HepG2 (cell line): ENCODE results near the gene PGS1. TPM values are rescaled to one million over a fixed set of nuclear protein-coding genes. Genes with fewer than 3 reads are reported as not detected.

Experiments
- ATAC-seq: fragments of 200-7000 bp; cut with Tn5 transposase; 3 replicates; pipeline ENCODE4 v1.9.1; 2020; ENCODE audit warnings: mild to moderate bottlenecking, moderate library complexity
- BruUV-seq: library from RNA; stranded (reverse); fragments of 400-500 nt; replicated peaks from 2 replicates; lab custom pipeline; 2021; lab: Mats Ljungman, UMichigan
- CTCF ChIA-PET: fragments of 300-600 bp; formaldehyde crosslinking; extraction: SDS; loops from one replicate; lab custom pipeline; 2021; ENCODE audit warnings: low total read pairs, inconsistent platforms, low intra/inter-chr PET ratio; lab: Yijun Ruan, JAX
- POLR2A ChIA-PET: fragments of 350-600 bp; sonication (Branson Sonifier 250); formaldehyde crosslinking; loops from one replicate; lab custom pipeline; 2020; ENCODE audit warnings: antibody characterized with exemption, inconsistent platforms; lab: Yijun Ruan, JAX
- DNase-seq: peaks from one replicate; pipeline ENCODE4 v3.0.0-alpha.2; 2015; ENCODE audit warnings: low spot score
- FAIRE-seq: peaks from 3 replicates; lab custom pipeline; 2011; peaks lifted over from hg19 to GRCh38; lab: Jason Lieb, UNC
- H2AFZ ChIP-seq: one replicate; pipeline ENCODE4 v1.6.1; 2011; ENCODE audit warnings: low read length, inconsistent platforms
- H3K27ac ChIP-seq: fragments of 300-600 bp; 3 replicates; pipeline ENCODE4 v1.8.0; 2011; ENCODE audit warnings: mixed run types, mild to moderate bottlenecking, mixed read lengths, low read length, inconsistent platforms; ENCODE audit not compliant: insufficient read depth; ENCODE audit errors: extremely low read length
- H3K27me3 ChIP-seq, 2 experiments: fragments of 200-600 bp in 1 of 2; 2 replicates in 1 of 2; 3 replicates in 1 of 2; pipeline versions ENCODE4 v1.6.0 to v1.8.0; 2011; ENCODE audit warnings: low read length in 2 of 2, mild to moderate bottlenecking in 2 of 2, moderate library complexity in 2 of 2, inconsistent platforms in 1 of 2; ENCODE audit not compliant: insufficient read depth in 2 of 2, control insufficient read depth in 1 of 2
- H3K36me3 ChIP-seq, 2 experiments: fragments of 200-600 bp in 1 of 2; replicated peaks in 1 of 2; 2 replicates in 1 of 2; 3 replicates in 1 of 2; pipeline versions ENCODE4 v1.5.1 to v1.8.0; 2011; ENCODE audit warnings: low read length in 2 of 2, inconsistent platforms in 1 of 2; ENCODE audit not compliant: insufficient read depth in 2 of 2, control insufficient read depth in 1 of 2
- H3K4me1 ChIP-seq: 2 replicates; pipeline ENCODE4 v1.5.1; 2012; ENCODE audit warnings: low read length, inconsistent platforms; ENCODE audit not compliant: insufficient read depth
- H3K4me2 ChIP-seq: 2 replicates; pipeline ENCODE4 v1.6.0; 2011; ENCODE audit warnings: low read depth, low read length, inconsistent platforms
- H3K4me3 ChIP-seq, 3 experiments: fragments of 200-600 bp in 1 of 3; sonication (generic), shearing (Covaris generic) in 1 of 3; replicated peaks in 1 of 3; 2 replicates each; pipeline ENCODE4 v1.5.1; 2011 to 2016; ENCODE audit warnings: low read length in 3 of 3, inconsistent platforms in 2 of 3, low read depth in 2 of 3, mild to moderate bottlenecking in 2 of 3, control low read depth in 1 of 3, mixed read lengths in 1 of 3; ENCODE audit not compliant: insufficient read depth in 1 of 3
- H3K79me2 ChIP-seq: one replicate; pipeline ENCODE4 v1.6.1; 2011; ENCODE audit warnings: low read length, inconsistent platforms; ENCODE audit not compliant: insufficient read depth
- H3K9ac ChIP-seq: 2 replicates; pipeline ENCODE4 v1.6.0; 2011; ENCODE audit warnings: mild to moderate bottlenecking, low read depth, low read length, inconsistent platforms; ENCODE audit not compliant: insufficient read depth
- H3K9me3 ChIP-seq: 2 replicates; pipeline ENCODE4 v1.5.1; 2012; ENCODE audit warnings: mild to moderate bottlenecking, low read length
- H4K20me1 ChIP-seq: 2 replicates; pipeline ENCODE4 v1.6.0; 2011; ENCODE audit warnings: inconsistent platforms, mild to moderate bottlenecking, low read length, moderate library complexity; ENCODE audit not compliant: insufficient read depth
- CHD4 ChIP-seq: fragments of 200-600 bp; sonication (generic); IDR thresholded peaks from 2 replicates; pipeline ENCODE4 v1.7.0; 2017; ENCODE audit warnings: mild to moderate bottlenecking, low read length, borderline replicate concordance
- GTF3A ChIP-seq: sonication (generic); formaldehyde crosslinking; conservative IDR thresholded peaks from 2 replicates; pipeline ENCODE4 v1.4.0; 2020; ENCODE audit warnings: mild to moderate bottlenecking, missing genetic modification reagents
- KAT8 ChIP-seq: IDR thresholded peaks from 2 replicates; pipeline ENCODE4 v1.6.1; 2016; ENCODE audit warnings: missing genetic modification reagents, missing compliant biosample characterization
- KMT2A ChIP-seq: sonication (generic); formaldehyde crosslinking; IDR thresholded peaks from 2 replicates; pipeline ENCODE4 v1.4.0; 2020; ENCODE audit warnings: missing genetic modification reagents
- MAF1 ChIP-seq: sonication (generic); formaldehyde crosslinking; IDR thresholded peaks from 2 replicates; pipeline ENCODE4 v1.5.0; 2020; ENCODE audit warnings: missing genetic modification reagents, borderline replicate concordance
- MTF1 ChIP-seq: sonication (generic); formaldehyde crosslinking; IDR thresholded peaks from 2 replicates; pipeline ENCODE4 v1.5.0; 2020; ENCODE audit warnings: missing genetic modification reagents
- POLR2AphosphoS2 ChIP-seq: IDR thresholded peaks from 2 replicates; pipeline ENCODE4 v1.6.1; 2011; ENCODE audit warnings: low read depth, low read length, improper control_type of control experiment
- SALL2 ChIP-seq: sonication (generic); formaldehyde crosslinking; IDR thresholded peaks from 2 replicates; pipeline ENCODE4 v1.8.1; 2023; ENCODE audit warnings: mild to moderate bottlenecking, missing genetic modification reagents, inconsistent platforms
- SIN3B ChIP-seq: fragments of 150-350 bp; IDR thresholded peaks from 2 replicates; pipeline ENCODE4 v1.6.1; 2014; ENCODE audit warnings: low read length
- SNRNP70 ChIP-seq: fragments of 200-400 bp; formaldehyde crosslinking; IDR thresholded peaks from 2 replicates; pipeline ENCODE4 v1.6.1; 2017; ENCODE audit warnings: mild to moderate bottlenecking, low read depth, low read length, moderate library complexity
- SUZ12 ChIP-seq: fragments of 150-350 bp; IDR thresholded peaks from 2 replicates; pipeline ENCODE4 v1.6.1; 2014; ENCODE audit warnings: low read depth, low read length
- YEATS2 ChIP-seq: sonication (generic); formaldehyde crosslinking; IDR thresholded peaks from 2 replicates; pipeline ENCODE4 v1.4.0; 2020; ENCODE audit warnings: missing genetic modification reagents, borderline replicate concordance
- ZNF234 ChIP-seq: sonication (generic); formaldehyde crosslinking; conservative IDR thresholded peaks from 2 replicates; pipeline ENCODE4 v1.5.1; 2020; ENCODE audit warnings: mild to moderate bottlenecking, missing genetic modification reagents
- WGBS: methylation state at CpG from one replicate; pipeline ENCODE4 v1.1.6; 2017; ENCODE audit warnings: low lambda C conversion rate; 5-methylcytosine and 5-hydroxymethylcytosine counted together
- in situ Hi-C: cut with HindIII; loops from 2 replicates; pipeline ENCODE4 v1.10.0; 2017; ENCODE audit warnings: low pct_unique_long_range_greater_than_20kb; ENCODE audit not compliant: extremely low pct_ligation_motif_present
- intact Hi-C: fragments of 100-400 bp; cut with micrococcal nuclease; formaldehyde crosslinking; loops from one replicate; pipeline ENCODE4 v1.10.0; 2022; ENCODE audit not compliant: unreplicated experiment
- polyA plus RNA-seq, 8 experiments: library from polyadenylated mRNA; depleted of rRNA in 3 of 8; stranded (reverse) in 7 of 8; unstranded in 1 of 8; fragments of >200 nt; fragmentation: Illumina TruSeq in 4 of 8; extraction: Trizol in 4 of 8; gene quantifications; 2 replicates each; pipeline versions ENCODE4 v1.2.1 to v1.2.3, GENCODE V29; 2011 to 2016; ENCODE audit warnings: low read depth in 4 of 8, missing spikeins in 1 of 8, mixed read lengths in 1 of 8; ENCODE audit not compliant: insufficient read depth in 1 of 8
- total RNA-seq, 5 experiments: library from RNA; depleted of rRNA; stranded (reverse); fragments of >200 nt; fragmentation: Illumina TruSeq; extraction: Trizol; gene quantifications; 2 replicates each; pipeline ENCODE4 v1.2.3, GENCODE V29; 2016; ENCODE audit warnings: low read depth in 1 of 5
- TF ChIP-seq, protein P1 (sequence below): IDR thresholded peaks from 2 replicates; pipeline ENCODE4 v1.6.1; 2016; ENCODE audit warnings: mild to moderate bottlenecking
- TF ChIP-seq, protein P2 (sequence below): sonication (generic); formaldehyde crosslinking; IDR thresholded peaks from 2 replicates; pipeline ENCODE4 v1.4.0; 2020; ENCODE audit warnings: mild to moderate bottlenecking, missing genetic modification reagents
- TF ChIP-seq, protein P3 (sequence below): sonication (generic); formaldehyde crosslinking; IDR thresholded peaks from 2 replicates; pipeline ENCODE4 v1.9.0; 2021; ENCODE audit warnings: missing genetic modification reagents, borderline replicate concordance

PGS1 gene
- total and polyA plus RNA-seq, 2 of the 13 experiments (the other 11 are each of a cell fraction or from before 2014, with no cell fraction given) = 25.9 to 31.5 TPM

DNA sequence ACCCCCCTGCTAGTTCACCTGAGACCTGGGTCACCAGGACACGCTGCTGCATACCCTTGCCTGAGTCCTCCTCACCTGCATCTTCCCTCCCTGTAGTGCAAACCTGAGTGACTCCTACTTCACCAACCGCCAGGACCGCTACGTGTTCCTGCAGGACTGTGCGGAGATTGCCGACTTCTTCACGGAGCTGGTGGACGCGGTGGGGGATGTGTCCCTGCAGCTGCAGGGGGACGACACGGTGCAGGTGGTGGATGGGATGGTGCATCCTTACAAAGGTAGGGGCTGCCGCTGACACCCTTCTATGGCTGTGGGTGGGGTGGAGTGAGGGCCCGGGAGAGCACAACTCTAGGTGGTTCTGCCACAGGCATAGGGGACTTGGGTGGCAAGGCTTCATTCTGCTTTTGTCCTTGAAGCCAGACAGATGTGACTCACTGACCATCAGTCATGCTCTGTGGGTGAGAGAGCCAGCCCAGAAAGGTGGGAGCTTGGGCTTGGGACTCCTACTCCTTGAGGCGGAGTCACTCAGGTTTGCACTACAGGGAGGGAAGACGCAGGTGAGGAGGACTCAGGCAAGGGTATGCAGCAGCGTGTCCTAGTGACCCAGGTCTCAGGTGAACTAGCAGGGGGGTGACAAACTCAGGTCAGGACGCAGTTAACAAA is 22.3 kb downstream of the PGS1 start (continued):
- no peak for TF ChIP-seq SALL2 (CRISPR knock-in tag)
- TF ChIP-seq POLR2AphosphoS2 = no peak
- no peak for TF ChIP-seq GTF3A (CRISPR knock-in tag)
- no peak for TF ChIP-seq KMT2A
- TF ChIP-seq, protein P1, sequence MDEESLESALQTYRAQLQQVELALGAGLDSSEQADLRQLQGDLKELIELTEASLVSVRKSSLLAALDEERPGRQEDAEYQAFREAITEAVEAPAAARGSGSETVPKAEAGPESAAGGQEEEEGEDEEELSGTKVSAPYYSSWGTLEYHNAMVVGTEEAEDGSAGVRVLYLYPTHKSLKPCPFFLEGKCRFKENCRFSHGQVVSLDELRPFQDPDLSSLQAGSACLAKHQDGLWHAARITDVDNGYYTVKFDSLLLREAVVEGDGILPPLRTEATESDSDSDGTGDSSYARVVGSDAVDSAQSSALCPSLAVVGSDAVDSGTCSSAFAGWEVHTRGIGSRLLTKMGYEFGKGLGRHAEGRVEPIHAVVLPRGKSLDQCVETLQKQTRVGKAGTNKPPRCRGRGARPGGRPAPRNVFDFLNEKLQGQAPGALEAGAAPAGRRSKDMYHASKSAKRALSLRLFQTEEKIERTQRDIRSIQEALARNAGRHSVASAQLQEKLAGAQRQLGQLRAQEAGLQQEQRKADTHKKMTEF = no peak
- no peak for TF ChIP-seq ZNF234
- TF ChIP-seq KAT8 (CRISPR knock-in tag) = no peak
- no peak for TF ChIP-seq MTF1
- TF ChIP-seq SUZ12 = no peak
- TF ChIP-seq CHD4 = no peak

DNA sequence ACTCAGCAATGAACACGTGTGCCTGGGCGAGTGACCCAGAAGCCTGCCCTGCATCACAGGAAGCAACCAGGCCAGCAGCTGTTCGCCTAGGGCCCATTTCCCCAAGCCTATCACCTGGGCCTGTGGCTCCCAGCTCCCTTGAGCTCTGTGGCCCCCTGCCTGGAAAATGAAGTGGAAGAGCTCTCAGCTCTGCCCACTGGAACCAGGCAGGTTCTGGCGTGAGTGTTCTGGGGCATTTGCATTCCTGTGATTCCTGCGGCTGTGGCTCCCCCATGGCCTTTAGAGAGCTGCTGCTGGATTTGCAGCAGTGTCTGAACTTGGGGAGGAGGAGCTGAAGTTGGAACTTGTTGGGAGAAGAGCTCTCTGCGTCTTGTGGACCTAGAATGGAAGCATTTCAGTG is 22.8 kb downstream of the PGS1 start:
- Histone ChIP-seq H3K4me2 (no peak overlapping the region), H3K36me3 (peaks cover 42 to 87% of the 10 kb centered on the region in 2 experiments), H2AFZ (no peak overlapping the region), H3K79me2 (no peaks in the 10 kb centered on the region), H4K20me1 (peaks cover 12% of the 10 kb centered on the region; the same call in 1 of the 2 replicates), H3K9me3 (no peaks in the 10 kb centered on the region), H3K9ac (no peak overlapping the region), H3K27ac (no peak overlapping the region), H3K4me1 (peaks cover 45% of the 10 kb centered on the region)
- intact Hi-C loops = no loop called here
- no peak for FAIRE-seq
- ChIA-PET POLR2A (interaction anchor here (0.6 to 2.4 kb wide), 2 partner anchors 20 to 24 kb away, joined by 3 to 6 read pairs; no protein-coding TSS in a partner anchor), CTCF (no interaction called here)
- ATAC-seq = no peak
- DNase-seq = no peak
- 100% methylated on average over 4 of the region's 6 CpGs for WGBS
- TF ChIP-seq YEATS2 = no peak
- TF ChIP-seq, protein P2, sequence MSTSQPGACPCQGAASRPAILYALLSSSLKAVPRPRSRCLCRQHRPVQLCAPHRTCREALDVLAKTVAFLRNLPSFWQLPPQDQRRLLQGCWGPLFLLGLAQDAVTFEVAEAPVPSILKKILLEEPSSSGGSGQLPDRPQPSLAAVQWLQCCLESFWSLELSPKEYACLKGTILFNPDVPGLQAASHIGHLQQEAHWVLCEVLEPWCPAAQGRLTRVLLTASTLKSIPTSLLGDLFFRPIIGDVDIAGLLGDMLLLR (CRISPR knock-in tag) = no peak
- no peak for TF ChIP-seq MAF1 (CRISPR knock-in tag)
- TF ChIP-seq SIN3B = no peak
- TF ChIP-seq, protein P3, sequence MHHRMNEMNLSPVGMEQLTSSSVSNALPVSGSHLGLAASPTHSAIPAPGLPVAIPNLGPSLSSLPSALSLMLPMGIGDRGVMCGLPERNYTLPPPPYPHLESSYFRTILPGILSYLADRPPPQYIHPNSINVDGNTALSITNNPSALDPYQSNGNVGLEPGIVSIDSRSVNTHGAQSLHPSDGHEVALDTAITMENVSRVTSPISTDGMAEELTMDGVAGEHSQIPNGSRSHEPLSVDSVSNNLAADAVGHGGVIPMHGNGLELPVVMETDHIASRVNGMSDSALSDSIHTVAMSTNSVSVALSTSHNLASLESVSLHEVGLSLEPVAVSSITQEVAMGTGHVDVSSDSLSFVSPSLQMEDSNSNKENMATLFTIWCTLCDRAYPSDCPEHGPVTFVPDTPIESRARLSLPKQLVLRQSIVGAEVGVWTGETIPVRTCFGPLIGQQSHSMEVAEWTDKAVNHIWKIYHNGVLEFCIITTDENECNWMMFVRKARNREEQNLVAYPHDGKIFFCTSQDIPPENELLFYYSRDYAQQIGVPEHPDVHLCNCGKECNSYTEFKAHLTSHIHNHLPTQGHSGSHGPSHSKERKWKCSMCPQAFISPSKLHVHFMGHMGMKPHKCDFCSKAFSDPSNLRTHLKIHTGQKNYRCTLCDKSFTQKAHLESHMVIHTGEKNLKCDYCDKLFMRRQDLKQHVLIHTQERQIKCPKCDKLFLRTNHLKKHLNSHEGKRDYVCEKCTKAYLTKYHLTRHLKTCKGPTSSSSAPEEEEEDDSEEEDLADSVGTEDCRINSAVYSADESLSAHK = no peak
- TF ChIP-seq SUZ12 = no peak
- TF ChIP-seq SNRNP70 = no peak
- TF ChIP-seq, all 625 proteins: peak for 0
- Histone ChIP-seq H3K4me3 (no peak overlapping the region), H3K27me3 (no peaks in the 10 kb centered on the region)
- no TSS peak for BruUV-seq
- in situ Hi-C loops = no loop called here
